ENCODE measurements around the gene SLC38A8.

GRCh38 chr16:84072014-84072413, 29.4 kb upstream of the SLC38A8 start:
- TF ChIP-seq CTCF (IDR thresholded peaks at IDR 0.05) = no peak
- TF ChIP-seq POLR2A (IDR thresholded peaks at IDR 0.05) = no peak

All from Peyer's patch (tissue), 4 donors.